Testis (tissue), 3 donors: ENCODE data around the gene SLC39A9. TPM values are rescaled to one million over a fixed set of nuclear protein-coding genes. Genes with fewer than 3 reads are reported as not detected.

Experiments
- DNase-seq: peaks from one replicate; pipeline ENCODE4 v3.0.0-alpha.2; 2019
- H3K27ac ChIP-seq, 2 donors: fragments of 200-600 bp; sonication (generic); one replicate each; pipeline ENCODE4 v1.5.1; 2019
- H3K27me3 ChIP-seq: fragments of 200-600 bp; sonication (generic); one replicate; pipeline ENCODE4 v1.5.1; 2019
- H3K36me3 ChIP-seq: fragments of 200-600 bp; sonication (generic); one replicate; pipeline ENCODE4 v1.5.1; 2017; ENCODE audit warnings: low read depth; ENCODE audit errors: missing control alignments
- H3K4me1 ChIP-seq: fragments of 200-600 bp; sonication (generic); one replicate; pipeline ENCODE4 v1.5.1; 2019
- H3K4me3 ChIP-seq, 2 donors: fragments of 200-600 bp; sonication (generic); one replicate each; pipeline ENCODE4 v1.5.1; 2017 to 2019
- H3K9me3 ChIP-seq: fragments of 200-600 bp; sonication (generic); one replicate; pipeline ENCODE4 v1.5.1; 2017
- CTCF ChIP-seq, 3 experiments: fragments of 450-650 bp in 2 of 3; fragments of 200-600 bp in 1 of 3; sonication (generic) in 1 of 3; IDR thresholded peaks; one replicate each; pipeline ENCODE4 v1.5.1; 2016 to 2019; ENCODE audit warnings: antibody characterized with exemption in 3 of 3, mild to moderate bottlenecking in 2 of 3, moderate library complexity in 1 of 3
- POLR2A ChIP-seq: fragments of 450-650 bp; IDR thresholded peaks from one replicate; pipeline ENCODE4 v1.6.1; 2017; ENCODE audit warnings: antibody characterized with exemption, mild to moderate bottlenecking, moderate library complexity
- WGBS, 2 donors: methylation state at CpG; one replicate each; pipeline ENCODE4 v1.1.5; 2018; 5-methylcytosine and 5-hydroxymethylcytosine counted together
- intact Hi-C: fragments of 100-400 bp; cut with DNase I; formaldehyde crosslinking; loops from one replicate; pipeline ENCODE4 v1.15.1; 2023; ENCODE audit warnings: low total_unique reads
- polyA plus RNA-seq: library from polyadenylated mRNA; stranded (reverse); fragments of 350-450 nt; fragmentation: Illumina TruSeq; extraction: RNeasy Lipid Tissue Mini Kit (QIAGEN cat#74804); gene quantifications from one replicate; pipeline ENCODE4 v1.2.3, GENCODE V29; 2014; ENCODE audit warnings: low read depth, low replicate concordance; ENCODE audit not compliant: insufficient read depth
- total RNA-seq, 2 donors: library from RNA; depleted of rRNA; stranded (reverse); fragments of >200 nt; gene quantifications; one replicate each; pipeline ENCODE4 v1.2.3, GENCODE V29; 2016

Gene SLC39A9
- total and polyA plus RNA-seq, 3 donors from 2014 or later: 38.0 to 73.3 (median 59.9) TPM

- Histone ChIP-seq H3K4me1 (peaks cover 12% of the 10 kb centered on the region), H3K9me3 (no peaks in the 10 kb centered on the region), H3K4me3 (no peak overlapping the region), H3K27ac (no peak overlapping the region), H3K36me3 (no peaks in the 10 kb centered on the region), H3K27me3 (no peaks in the 10 kb centered on the region)
- WGBS, 2 donors: 92 to 96% methylated on average over 5 of the region's 5 CpGs
- DNase-seq: no peak
- intact Hi-C loops: no loop called here
- no peak for TF ChIP-seq CTCF (IDR thresholded peaks at IDR 0.05)
- TF ChIP-seq POLR2A: no peak
Observed at GRCh38 chr14:69479696-69480095, 81.2 kb downstream of the SLC39A9 start.

DNA sequence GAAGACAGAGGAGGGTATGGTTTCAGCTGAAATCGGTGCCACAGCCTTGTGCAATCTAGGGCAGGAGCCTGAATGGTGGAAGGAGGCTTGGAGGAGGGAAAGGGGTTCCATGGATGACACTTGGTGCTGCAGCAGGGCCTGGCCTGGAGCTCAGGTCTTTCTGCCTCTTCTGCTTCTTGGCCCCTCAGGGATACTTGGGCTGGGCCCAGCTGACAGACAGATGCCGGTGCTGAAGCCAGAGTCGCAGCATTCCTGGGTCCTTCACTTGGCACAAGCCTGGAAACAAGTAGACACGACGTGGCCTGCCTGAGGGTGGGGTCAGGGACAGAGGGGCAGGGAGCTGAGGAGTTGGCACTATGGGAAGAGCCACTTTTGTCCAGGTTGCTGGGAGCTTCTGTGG, 81.6 kb downstream of the SLC39A9 start:
- no peak overlapping the region for H3K4me3 ChIP-seq
- H3K9me3 ChIP-seq: no peaks in the 10 kb centered on the region
- H3K27ac ChIP-seq: no peak overlapping the region
- no peaks in the 10 kb centered on the region for H3K27me3 ChIP-seq
- 88 to 95% methylated on average over 5 of the region's 5 CpGs for WGBS, 2 donors
- no peaks in the 10 kb centered on the region for H3K36me3 ChIP-seq
- no peak for DNase-seq
- H3K4me1 ChIP-seq: peaks cover 14% of the 10 kb centered on the region
- intact Hi-C loops: no loop called here
- TF ChIP-seq CTCF (IDR thresholded peaks at IDR 0.05) (no peak), POLR2A (no peak)

GRCh38 chr14:69481815-69482568, 83.5 kb downstream of the SLC39A9 start:
- no peaks in the 10 kb centered on the region for H3K9me3 ChIP-seq
- peaks cover 14% of the 10 kb centered on the region for H3K4me1 ChIP-seq
- TF ChIP-seq CTCF (IDR thresholded peaks at IDR 0.05) (no peak), POLR2A (no peak)
- H3K27me3 ChIP-seq: no peaks in the 10 kb centered on the region
- intact Hi-C loops: no loop called here
- no peak overlapping the region for H3K4me3 ChIP-seq
- no peak overlapping the region for H3K27ac ChIP-seq
- no peaks in the 10 kb centered on the region for H3K36me3 ChIP-seq
- no peak for DNase-seq
- 85 to 89% methylated on average over 5 of the region's 5 CpGs for WGBS, 2 donors

GRCh38 chr14:69483765-69484443, 85.4 kb downstream of the SLC39A9 start:
- H3K36me3 ChIP-seq: no peaks in the 10 kb centered on the region
- peaks cover 14% of the 10 kb centered on the region for H3K4me1 ChIP-seq
- H3K4me3 ChIP-seq: peak overlapping the region in 1 of 2 donors; percentile 12
- peak; percentile 34 for DNase-seq
- H3K27ac ChIP-seq: no peak overlapping the region
- no peak for TF ChIP-seq CTCF (IDR thresholded peaks at IDR 0.05)
- no peak for TF ChIP-seq POLR2A
- no peaks in the 10 kb centered on the region for H3K27me3 ChIP-seq
- no peaks in the 10 kb centered on the region for H3K9me3 ChIP-seq
- 2 to 3% methylated on average over 8 to 49 of the region's 54 CpGs for WGBS, 2 donors
- intact Hi-C loops: no loop called here
